ENCODE results near the gene NUDT1.

The NUDT1 gene

GRCh38 chr7:2248984-2249694 lies 7.1 kb downstream of the NUDT1 start:
- DNase-seq (ENCODE audit: low spot score): no peak

DNA sequence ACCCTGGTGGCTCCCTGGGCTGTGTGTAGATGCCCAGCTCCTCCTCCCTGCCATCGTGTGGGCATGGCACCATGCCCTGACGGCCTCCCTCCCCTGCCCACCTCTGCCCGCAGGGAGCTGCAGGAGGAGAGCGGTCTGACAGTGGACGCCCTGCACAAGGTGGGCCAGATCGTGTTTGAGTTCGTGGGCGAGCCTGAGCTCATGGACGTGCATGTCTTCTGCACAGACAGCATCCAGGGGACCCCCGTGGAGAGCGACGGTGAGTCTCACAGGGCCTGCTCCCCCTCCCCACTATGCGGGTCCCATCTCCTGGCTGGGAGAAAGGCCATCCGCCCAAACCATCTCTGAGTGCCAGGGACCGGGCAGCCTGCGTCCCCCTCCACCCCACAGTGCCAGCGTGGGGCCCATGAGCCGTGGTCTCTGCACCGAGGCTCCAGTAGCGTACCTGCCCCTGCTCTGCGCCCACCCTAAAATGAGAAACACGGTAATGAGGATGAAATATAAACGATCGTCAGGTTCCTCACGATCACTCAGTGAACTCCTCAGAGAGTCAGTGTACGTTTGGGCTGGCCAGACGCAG lies 7.8 kb downstream of the NUDT1 start:
- no peak for DNase-seq (ENCODE audit: low spot score)

- no peak for DNase-seq (ENCODE audit: low spot score)
Observed at GRCh38 chr7:2251381-2251780, 9.4 kb downstream of the NUDT1 start.

- no peak for DNase-seq (ENCODE audit: low spot score)
Observed at GRCh38 chr7:2251841-2252771, 10.1 kb downstream of the NUDT1 start.

- DNase-seq (ENCODE audit: low spot score): no peak
Observed at GRCh38 chr7:2253021-2253420, 11.0 kb downstream of the NUDT1 start.

GRCh38 chr7:2253525-2254244 lies 11.7 kb downstream of the NUDT1 start:
- no peak for DNase-seq (ENCODE audit: low spot score)

DNA sequence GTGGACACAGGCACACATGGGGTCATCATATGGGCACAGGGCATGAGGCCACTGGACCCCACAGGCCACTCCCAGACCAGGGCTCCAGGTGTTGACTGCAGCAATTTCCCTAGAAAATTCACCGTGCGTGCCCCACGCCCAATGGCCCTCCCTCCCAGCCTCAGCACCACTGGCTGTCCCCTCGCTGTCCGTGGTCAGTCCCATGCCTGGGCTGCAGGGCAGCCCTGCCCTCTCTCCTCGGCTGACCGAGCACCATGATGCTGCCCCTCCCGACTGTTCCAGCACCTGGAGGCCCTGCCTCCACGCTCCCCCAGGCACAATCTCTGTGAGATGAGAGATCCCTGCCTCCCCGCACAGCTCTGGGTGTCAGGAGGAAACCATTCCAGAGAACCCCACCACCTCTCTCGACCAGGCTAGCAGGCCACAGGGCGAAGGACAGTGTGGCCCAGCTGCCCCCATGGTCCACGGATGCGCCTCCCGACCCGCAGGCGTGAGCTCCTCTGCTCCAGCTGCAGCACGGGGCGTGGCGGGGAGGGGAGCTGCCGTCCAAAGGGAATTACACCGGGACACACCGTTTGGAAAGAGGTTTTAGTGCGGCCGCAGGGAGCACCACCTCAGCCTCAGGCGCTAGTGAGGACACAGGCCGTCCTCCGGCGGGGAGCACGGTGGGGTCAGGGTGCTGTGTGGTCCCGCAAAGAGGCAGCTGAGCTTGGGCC lies 12.6 kb downstream of the NUDT1 start:
- no peak for DNase-seq (ENCODE audit: low spot score)

- DNase-seq (ENCODE audit: low spot score): no peak
Observed at GRCh38 chr7:2255145-2256139, 13.4 kb downstream of the NUDT1 start.

GRCh38 chr7:2256306-2257045 lies 14.4 kb downstream of the NUDT1 start:
- DNase-seq (ENCODE audit: low spot score): no peak

- DNase-seq (ENCODE audit: low spot score): no peak
Observed at GRCh38 chr7:2257046-2257551, 15.1 kb downstream of the NUDT1 start.

- DNase-seq (ENCODE audit: low spot score): no peak
Observed at GRCh38 chr7:2257651-2258050, 15.6 kb downstream of the NUDT1 start.

DNA sequence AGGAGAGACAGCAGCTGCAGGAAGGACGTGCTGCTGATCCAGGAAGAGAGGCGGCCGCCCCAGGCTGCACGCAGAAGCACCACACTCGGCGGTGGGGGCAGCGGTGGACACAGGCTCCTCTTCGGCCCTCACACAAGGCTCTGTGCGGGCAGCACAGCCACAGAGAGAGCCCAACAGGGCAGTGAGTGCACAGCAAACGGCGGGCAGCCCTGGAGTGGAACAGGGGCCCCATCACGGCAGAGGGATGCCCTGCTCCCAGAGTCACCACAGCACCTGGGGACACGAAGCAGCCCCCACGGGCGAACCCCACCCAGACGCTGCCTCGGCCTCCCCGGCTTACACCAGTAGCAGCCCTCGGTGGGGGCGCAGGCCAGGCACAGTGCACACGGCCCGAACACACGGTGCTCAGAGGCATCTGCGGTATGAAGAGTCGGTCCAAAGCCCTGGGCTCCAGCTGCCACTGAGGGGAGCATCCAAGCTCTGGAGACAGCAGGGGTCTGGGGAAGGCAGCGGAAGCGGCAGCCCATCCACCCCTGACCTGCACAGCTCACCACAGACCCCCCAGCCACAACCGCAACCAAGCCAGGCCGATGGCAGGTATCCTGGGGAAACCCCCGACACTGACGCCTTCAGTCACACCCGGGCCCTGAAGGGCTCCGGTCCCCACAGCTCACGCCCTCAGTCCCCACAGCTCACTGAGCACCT lies 16.8 kb downstream of the NUDT1 start:
- no peak for DNase-seq (ENCODE audit: low spot score)

DNA sequence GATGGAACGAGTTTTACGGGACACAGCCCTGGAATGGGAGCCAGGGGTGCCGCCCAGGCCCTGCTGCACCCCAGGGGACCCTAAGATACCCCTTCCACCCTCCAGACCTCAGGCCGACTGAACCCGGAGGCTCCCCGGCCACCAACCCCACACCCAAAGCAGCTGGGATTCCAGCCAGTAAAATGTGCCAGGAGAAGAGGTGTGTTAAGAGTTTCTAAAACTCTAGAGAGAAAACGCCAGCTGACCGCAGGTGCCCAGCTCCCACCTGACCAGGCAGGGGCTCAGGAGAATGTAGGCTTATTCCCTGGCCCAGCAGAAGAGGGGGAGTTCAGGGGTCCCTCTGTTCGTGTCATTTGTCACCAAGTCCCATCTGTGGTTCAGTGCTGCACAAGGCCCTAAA lies 17.5 kb downstream of the NUDT1 start:
- DNase-seq (ENCODE audit: low spot score): no peak

DNA sequence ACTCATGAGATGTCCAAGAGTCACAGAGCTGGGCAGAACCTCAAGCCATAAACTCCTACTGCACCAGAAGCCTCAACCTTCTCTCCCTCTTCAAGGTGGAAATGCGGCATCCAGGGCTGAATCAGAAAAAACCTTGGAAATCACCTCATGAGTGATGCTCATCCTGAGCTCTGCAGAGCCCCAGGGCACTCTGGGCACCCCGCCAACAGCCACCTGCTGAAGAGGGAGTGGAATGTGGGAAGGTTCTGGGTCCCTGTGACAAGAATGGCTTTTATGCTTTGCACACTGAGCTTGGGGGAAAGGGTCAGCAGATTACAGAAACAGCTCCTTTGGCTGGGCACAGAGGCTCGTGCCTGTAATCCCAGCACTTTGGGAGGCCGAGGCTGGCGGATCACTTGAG lies 18.8 kb downstream of the NUDT1 start:
- no peak for DNase-seq (ENCODE audit: low spot score)

GRCh38 chr7:2261611-2262010 lies 19.6 kb downstream of the NUDT1 start:
- DNase-seq (ENCODE audit: low spot score): no peak

DNA sequence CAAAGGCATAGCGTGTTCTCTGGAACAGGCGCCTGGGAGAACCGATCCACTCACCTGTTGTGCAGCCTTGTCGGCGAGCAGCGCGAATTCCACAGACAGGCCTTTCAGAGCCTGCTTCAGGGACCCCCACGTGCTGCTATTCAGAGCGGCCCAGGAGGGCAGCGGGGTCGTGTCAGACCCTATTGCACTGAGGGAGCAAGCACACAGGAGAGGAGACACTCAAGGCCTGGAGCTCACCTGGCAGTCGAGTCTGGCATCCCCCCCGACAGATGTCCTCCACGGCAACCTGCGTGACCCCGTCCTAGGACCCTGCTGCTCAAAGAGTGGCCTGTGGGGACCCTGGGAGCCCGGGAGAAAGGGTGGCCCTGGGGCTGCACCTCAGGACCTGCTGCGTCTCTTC lies 21.1 kb downstream of the NUDT1 start:
- DNase-seq (ENCODE audit: low spot score): no peak

GRCh38 chr7:2264158-2264557 lies 22.1 kb downstream of the NUDT1 start:
- no peak for DNase-seq (ENCODE audit: low spot score)

- no peak for DNase-seq (ENCODE audit: low spot score)
Observed at GRCh38 chr7:2266911-2267310, 24.9 kb downstream of the NUDT1 start.

Data from hematopoietic multipotent progenitor cell treated with erythropoietin and hydrocortisone succinate and interleukin-3 and kit ligand, for 17 days (in vitro differentiated cells).